Urothelium cell line (cell line): ENCODE results near the gene APRT.

ENCODE experiments used
- DNase-seq: peaks from one replicate; pipeline ENCODE4 v3.0.0; 2011; ENCODE audit warnings: low spot score, mixed read lengths
- FAIRE-seq: peaks from 2 replicates; lab custom pipeline; 2011; peaks lifted over from hg19 to GRCh38; lab: Jason Lieb, UNC

The APRT gene

GRCh38 chr16:88760424-88761142, 51.1 kb downstream of the APRT start:
- FAIRE-seq (no peak), DNase-seq (no peak)

GRCh38 chr16:88759976-88760350, 51.8 kb downstream of the APRT start:
- no peak for DNase-seq
- no peak for FAIRE-seq
